ENCODE data around the gene ASXL2.

- TF ChIP-seq CTCF (conservative IDR thresholded peaks at IDR 0.05) (no peak), EZH2 (IDR thresholded peaks at IDR 0.05; ENCODE audit: low read depth) (no peak)
These were observed 36.1 kb downstream of the ASXL2 start for GRCh38 chr2:25842155-25842554.

Data from PC-9 (cell line).